Measurements from ENCODE around the gene IL2RA.
"Not testable (repeated sequence)": the region's sequence is repeated elsewhere in the genome, so short reads cannot be mapped to it uniquely, and the experiment has no call there.

IL2RA gene

DNA sequence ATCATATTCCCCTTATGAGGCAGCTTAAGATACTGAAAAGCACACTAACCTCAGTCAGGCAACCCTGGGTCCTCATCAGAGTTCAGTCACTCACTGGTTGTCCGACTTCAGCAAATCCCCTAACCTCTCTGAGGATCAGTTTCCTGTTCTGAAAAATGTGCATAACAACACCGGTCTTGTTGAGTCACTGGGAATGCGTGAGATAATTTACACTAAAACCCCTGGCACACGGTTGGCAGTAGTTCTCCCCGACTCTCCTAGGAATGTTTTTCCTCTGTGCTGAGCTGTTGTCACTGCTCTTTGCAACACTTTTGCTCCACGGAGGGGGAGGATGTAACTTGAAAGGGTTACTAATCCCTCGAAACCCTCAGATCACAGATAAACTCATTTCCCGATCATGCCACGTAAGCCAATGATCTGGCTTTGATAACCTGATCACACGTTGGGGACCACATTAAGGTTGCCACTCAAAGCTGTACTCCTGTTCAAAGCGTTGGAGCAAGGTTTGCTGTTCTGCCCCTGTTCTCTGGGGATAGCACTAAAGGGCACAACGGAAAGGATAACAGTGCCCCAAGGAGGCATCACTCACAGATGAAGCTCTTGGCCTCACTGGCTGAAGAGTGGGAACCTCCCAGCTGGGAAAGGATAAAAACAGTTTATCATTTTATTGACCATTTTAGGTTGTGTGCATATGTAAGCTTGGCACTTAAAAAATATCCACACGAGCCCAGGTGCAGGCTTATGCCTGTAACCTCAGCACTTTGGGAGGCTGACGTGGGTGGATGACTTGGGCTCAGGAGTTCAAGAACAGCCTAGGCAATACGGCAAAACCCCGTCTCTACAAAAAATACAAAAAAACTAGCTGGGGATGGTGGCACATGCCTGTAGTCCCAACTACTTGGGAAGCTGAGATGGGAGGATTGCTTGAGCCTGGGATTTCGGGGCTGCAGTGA lies 21.6 kb upstream of the IL2RA start:
- peak in 1 of 2 donors; percentile 76 for DNase-seq (ENCODE audit: extremely low read depth in 1 of 2, low read depth in 1 of 2)

DNA sequence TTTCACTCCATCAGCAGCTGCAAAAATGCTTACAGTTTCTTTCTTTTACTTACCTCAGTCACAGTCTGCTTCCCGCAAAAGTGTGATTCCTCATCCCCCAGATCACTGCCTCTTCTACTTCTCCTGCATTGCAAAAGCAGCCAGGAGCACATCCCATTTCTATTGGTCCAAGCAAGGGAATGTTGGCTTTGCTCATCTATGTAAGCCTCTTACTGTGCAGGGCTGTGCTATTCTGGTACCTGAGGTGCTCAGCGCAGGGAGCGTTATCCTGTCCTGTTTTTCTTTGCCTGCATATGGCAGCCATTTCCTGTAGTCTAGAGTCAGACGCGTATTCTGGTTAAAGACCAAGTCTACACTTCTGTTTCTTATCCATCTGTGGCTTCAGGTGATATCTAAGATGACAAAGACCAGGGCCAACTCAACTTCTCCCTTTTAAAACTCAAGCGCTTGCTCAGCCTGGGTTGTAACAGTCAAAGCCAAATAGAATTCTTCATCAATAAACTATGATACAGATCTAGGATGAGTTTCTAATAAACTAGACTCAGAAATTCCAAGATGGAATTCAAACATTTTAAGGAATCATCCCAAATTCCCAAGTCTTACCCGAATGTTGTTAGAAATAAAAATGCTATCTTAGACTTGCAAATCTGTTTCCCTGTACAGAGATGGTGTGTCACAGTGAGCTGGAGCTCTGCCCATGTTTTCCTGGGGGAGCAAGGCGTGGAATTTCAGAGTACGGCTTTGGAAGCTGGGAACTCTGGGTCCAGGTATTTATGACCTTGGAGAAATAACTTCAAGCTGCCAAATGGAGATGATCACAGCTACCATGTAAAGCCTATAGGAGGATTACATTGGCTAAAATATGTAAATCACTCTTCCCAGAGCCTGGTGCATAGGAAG lies 20.6 kb upstream of the IL2RA start:
- no peak for DNase-seq (ENCODE audit: extremely low read depth in 1 of 2, low read depth in 1 of 2)

DNA sequence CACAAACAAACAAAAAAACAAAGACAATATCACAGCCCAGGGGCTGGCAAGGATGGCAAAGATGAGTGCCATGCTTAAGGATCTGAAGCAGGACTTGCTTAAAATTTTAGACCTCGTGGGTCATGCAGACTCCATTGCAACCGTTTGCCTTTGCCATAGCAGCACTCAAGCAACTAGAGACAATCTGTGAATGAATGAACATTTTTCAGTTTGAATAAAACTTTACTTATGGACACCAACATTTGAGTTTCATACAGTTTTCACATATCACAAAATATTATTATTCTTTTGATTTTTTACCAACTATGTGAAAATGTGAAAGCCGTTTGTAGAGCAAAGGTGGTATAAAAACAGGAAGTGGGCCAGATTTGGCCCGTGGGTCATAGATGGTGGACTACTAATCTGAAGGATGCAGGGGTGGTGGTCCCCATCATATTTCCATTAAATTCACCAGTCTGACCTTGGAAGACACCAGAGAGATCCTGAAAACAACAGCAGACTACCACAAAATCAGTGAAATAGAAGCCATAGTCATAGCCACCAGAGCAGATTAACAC lies 18.3 kb upstream of the IL2RA start:
- DNase-seq (ENCODE audit: extremely low read depth in 1 of 2, low read depth in 1 of 2), result no peak

GRCh38 chr10:6079044-6079443 lies 16.9 kb upstream of the IL2RA start:
- no peak for DNase-seq (ENCODE audit: extremely low read depth in 1 of 2, low read depth in 1 of 2)

DNA sequence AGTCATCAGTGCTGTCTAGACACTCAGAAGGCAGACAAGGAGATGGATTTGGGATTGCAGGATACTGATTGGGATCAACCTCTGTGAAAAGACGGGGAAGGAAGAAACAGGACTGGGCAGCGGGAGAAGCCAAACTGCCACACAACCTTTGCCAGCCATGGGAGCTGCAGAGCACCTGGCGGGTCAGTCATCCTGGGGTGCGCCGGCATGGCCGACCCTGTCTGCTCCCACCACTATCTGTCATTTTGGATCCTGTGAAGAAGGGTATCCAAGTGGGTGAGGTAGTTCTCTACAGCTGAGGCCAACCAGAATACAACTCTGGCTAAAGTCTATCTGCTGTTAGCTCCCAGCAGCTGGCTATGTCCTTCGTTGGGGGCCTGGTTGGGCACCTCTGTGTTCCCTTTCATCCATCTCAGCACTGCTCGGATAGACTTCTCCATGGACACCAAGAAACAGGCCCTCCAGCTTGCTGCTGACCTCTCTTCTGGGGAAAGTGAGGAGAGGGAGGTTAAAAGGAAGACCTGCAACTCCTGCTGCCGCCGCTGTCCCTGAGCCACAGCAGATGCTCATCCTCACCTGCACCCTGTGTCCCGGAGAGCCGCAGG lies 15.0 kb upstream of the IL2RA start:
- no peak for DNase-seq (ENCODE audit: extremely low read depth in 1 of 2, low read depth in 1 of 2)

GRCh38 chr10:6074489-6075301 lies 12.5 kb upstream of the IL2RA start:
- DNase-seq (ENCODE audit: extremely low read depth in 1 of 2, low read depth in 1 of 2), result no peak

GRCh38 chr10:6072215-6072934 lies 10.2 kb upstream of the IL2RA start:
- no peak for DNase-seq (ENCODE audit: extremely low read depth in 1 of 2, low read depth in 1 of 2)

GRCh38 chr10:6071181-6072175 lies 9.3 kb upstream of the IL2RA start:
- DNase-seq (ENCODE audit: extremely low read depth in 1 of 2, low read depth in 1 of 2), result no peak

GRCh38 chr10:6070660-6071059 lies 8.5 kb upstream of the IL2RA start:
- peak; percentile 58 to 87 for DNase-seq (ENCODE audit: extremely low read depth in 1 of 2, low read depth in 1 of 2)

- no peak for DNase-seq (ENCODE audit: extremely low read depth in 1 of 2, low read depth in 1 of 2)
Observed at GRCh38 chr10:6069081-6069931, 7.1 kb upstream of the IL2RA start.

- no peak for DNase-seq (ENCODE audit: extremely low read depth in 1 of 2, low read depth in 1 of 2)
Observed at GRCh38 chr10:6068422-6068821, 6.3 kb upstream of the IL2RA start.

DNA sequence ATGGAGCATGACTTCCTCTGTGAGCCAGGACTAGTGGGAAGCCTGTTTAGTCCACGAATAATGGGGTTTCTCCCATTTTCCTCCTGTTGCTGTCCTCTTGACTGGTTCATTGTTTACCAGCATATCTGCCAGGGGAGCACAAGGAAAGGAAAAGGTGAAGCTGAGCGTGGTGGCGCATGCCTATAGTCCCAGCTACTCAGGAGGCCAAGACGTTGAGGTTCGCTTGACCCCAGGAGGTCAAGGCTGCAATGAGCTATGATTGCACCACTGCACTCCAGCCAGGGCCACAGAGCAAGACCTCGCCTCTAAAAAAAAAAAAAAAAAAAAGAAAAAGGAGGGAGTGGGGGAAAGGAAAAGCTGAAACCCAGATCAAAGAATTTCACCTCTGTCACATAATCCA lies 5.8 kb upstream of the IL2RA start:
- DNase-seq (ENCODE audit: extremely low read depth in 1 of 2, low read depth in 1 of 2), result no peak

DNA sequence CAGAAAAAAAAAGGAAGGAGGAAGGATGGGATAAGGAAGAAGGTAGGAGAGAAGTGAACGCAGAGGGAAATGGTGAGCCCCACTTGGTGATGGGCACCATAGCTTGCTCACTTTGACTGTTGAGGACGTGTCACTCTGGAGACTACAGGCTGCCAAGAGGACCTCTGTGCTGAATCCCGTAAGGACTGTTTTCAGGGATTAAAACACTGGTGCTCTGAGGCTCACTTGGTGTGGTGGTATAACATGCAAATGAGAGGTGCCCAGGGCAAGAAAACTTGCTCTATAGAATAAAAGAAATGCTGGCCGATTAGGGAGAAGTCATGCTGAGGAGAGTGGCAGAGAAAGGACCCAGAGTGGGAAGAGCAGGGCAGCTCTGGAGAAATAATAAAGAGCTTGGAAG lies 5.3 kb upstream of the IL2RA start:
- no peak for DNase-seq (ENCODE audit: extremely low read depth in 1 of 2, low read depth in 1 of 2)

DNA sequence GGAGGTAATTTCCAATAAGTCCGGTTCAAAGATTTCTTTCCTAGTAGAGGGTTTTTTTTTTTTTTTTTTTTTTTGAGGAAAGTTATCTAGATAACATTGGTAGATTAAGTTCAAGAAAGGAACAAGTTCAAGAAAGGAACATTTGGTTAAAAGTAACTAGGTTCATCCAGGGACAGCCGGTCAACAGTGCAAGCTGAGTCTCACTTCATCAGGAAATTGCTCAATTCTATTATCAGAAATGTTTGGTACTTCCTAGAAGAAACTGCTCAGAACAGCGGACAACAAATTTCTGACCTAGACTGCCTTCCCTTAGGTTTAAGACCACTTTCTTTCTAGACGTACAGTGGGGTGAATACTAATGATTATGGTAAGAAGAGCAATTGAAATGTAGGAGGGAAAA lies 3.7 kb upstream of the IL2RA start:
- no peak for DNase-seq (ENCODE audit: extremely low read depth in 1 of 2, low read depth in 1 of 2)

GRCh38 chr10:6065406-6065805 lies 3.2 kb upstream of the IL2RA start:
- no peak for DNase-seq (ENCODE audit: extremely low read depth in 1 of 2, low read depth in 1 of 2)

DNA sequence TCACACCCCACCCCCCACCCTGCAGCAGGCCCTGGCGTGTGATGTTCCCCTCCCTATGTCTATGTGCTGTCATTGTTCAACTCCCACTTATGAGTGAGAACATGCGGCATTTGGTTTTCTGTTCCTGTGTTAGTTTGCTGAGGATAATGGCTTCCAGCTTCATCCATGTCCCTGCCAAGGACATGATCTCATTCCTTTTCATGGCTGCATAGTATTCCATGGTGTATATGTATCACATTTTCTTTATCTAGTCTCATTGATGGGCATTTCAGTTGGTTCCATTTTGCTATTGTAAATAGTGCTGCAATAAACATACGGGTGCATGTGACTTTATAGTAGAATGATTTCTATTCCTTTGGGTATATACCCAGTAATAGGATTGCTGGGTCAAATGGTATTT lies 2.6 kb upstream of the IL2RA start:
- not testable (repeated sequence) for DNase-seq (ENCODE audit: extremely low read depth in 1 of 2, low read depth in 1 of 2)

- no peak for DNase-seq (ENCODE audit: extremely low read depth in 1 of 2, low read depth in 1 of 2)
Observed at GRCh38 chr10:6064119-6064518, 2.0 kb upstream of the IL2RA start.

Measured in stimulated activated CD8-positive, alpha-beta memory T cell treated with anti-CD3 and anti-CD28 coated beads, Interleukin-7, amount 100 ng/mL, for 48 hours (primary cell).